Astrocyte (in vitro differentiated cells and primary cell): ENCODE data around the gene C1orf35. TPM values are rescaled to one million over a fixed set of nuclear protein-coding genes. Genes with fewer than 3 reads are reported as not detected.

Source experiments
- DNase-seq: peaks from one replicate; pipeline ENCODE4 v3.0.0-alpha.2; 2010; ENCODE audit warnings: low read depth
- FAIRE-seq: peaks from 2 replicates; lab custom pipeline; 2011; peaks lifted over from hg19 to GRCh38; lab: Jason Lieb, UNC
- H2AFZ ChIP-seq: 2 replicates; pipeline ENCODE4 v1.6.0; 2012; ENCODE audit warnings: low read depth, low read length, inconsistent platforms
- H3K27ac ChIP-seq: 2 replicates; pipeline ENCODE4 v1.5.1; 2011; ENCODE audit warnings: low read depth, low read length, inconsistent platforms
- H3K27me3 ChIP-seq: 2 replicates; pipeline ENCODE4 v1.6.0; 2011; ENCODE audit warnings: low read length, inconsistent platforms; ENCODE audit not compliant: insufficient read depth
- H3K36me3 ChIP-seq: 2 replicates; pipeline ENCODE4 v1.5.1; 2011; ENCODE audit warnings: low read length, inconsistent platforms; ENCODE audit not compliant: insufficient read depth
- H3K4me1 ChIP-seq: 2 replicates; pipeline ENCODE4 v1.5.1; 2011; ENCODE audit warnings: low read length, inconsistent platforms; ENCODE audit not compliant: insufficient read depth
- H3K4me2 ChIP-seq: 2 replicates; pipeline ENCODE4 v1.6.0; 2012; ENCODE audit warnings: low read length, inconsistent platforms
- H3K4me3 ChIP-seq: 2 replicates; pipeline ENCODE4 v1.5.1; 2011; ENCODE audit warnings: low read depth, mild to moderate bottlenecking, low read length, inconsistent platforms; ENCODE audit not compliant: insufficient read depth
- H3K79me2 ChIP-seq: 2 replicates; pipeline ENCODE4 v1.6.0; 2012; ENCODE audit warnings: mild to moderate bottlenecking, low read length, inconsistent platforms; ENCODE audit not compliant: insufficient read depth
- H3K9ac ChIP-seq: 2 replicates; pipeline ENCODE4 v1.6.0; 2012; ENCODE audit warnings: mild to moderate bottlenecking, low read length, inconsistent platforms
- H3K9me3 ChIP-seq: 2 replicates; pipeline ENCODE4 v1.5.1; 2012; ENCODE audit warnings: low read depth, mild to moderate bottlenecking, low read length, inconsistent platforms; ENCODE audit not compliant: insufficient read depth
- H4K20me1 ChIP-seq: 2 replicates; pipeline ENCODE4 v1.6.0; 2012; ENCODE audit warnings: low read length, inconsistent platforms; ENCODE audit not compliant: insufficient read depth
- H3K27ac Mint-ChIP-seq: one replicate; pipeline ENCODE4 v1.8.0; 2021; ENCODE audit warnings: mild to moderate bottlenecking, mixed read lengths; ENCODE audit not compliant: unreplicated experiment
- H3K27me3 Mint-ChIP-seq: one replicate; pipeline ENCODE4 v1.8.0; 2021; ENCODE audit warnings: low read depth, mixed read lengths; ENCODE audit not compliant: unreplicated experiment
- H3K36me3 Mint-ChIP-seq: one replicate; pipeline ENCODE4 v1.8.0; 2021; ENCODE audit warnings: low read depth, mixed read lengths; ENCODE audit not compliant: unreplicated experiment
- H3K4me1 Mint-ChIP-seq: one replicate; pipeline ENCODE4 v1.8.0; 2021; ENCODE audit warnings: low read depth, mixed read lengths; ENCODE audit not compliant: unreplicated experiment
- H3K4me3 Mint-ChIP-seq: one replicate; pipeline ENCODE4 v1.8.0; 2021; ENCODE audit warnings: mild to moderate bottlenecking, moderate library complexity, mixed read lengths; ENCODE audit not compliant: unreplicated experiment
- H3K9me3 Mint-ChIP-seq: one replicate; pipeline ENCODE4 v1.8.0; 2021; ENCODE audit warnings: mild to moderate bottlenecking, mixed read lengths; ENCODE audit not compliant: unreplicated experiment
- CTCF ChIP-seq: IDR thresholded peaks from 2 replicates; pipeline ENCODE4 v1.5.1; 2011; ENCODE audit warnings: low read depth, mild to moderate bottlenecking, inconsistent platforms, low read length, moderate library complexity; ENCODE audit not compliant: insufficient read depth
- EZH2 ChIP-seq: IDR thresholded peaks from 2 replicates; pipeline ENCODE4 v1.6.1; 2012; ENCODE audit warnings: mild to moderate bottlenecking, low read length, inconsistent platforms; ENCODE audit not compliant: insufficient read depth
- total RNA-seq: library from RNA; stranded (reverse); gene quantifications from 2 replicates; pipeline ENCODE4 v1.2.1, GENCODE V29; 2021

Gene C1orf35
- total RNA-seq, 1 donor from 2014 or later: 21.8 TPM

- Histone ChIP-seq H3K9ac (no peak overlapping the region), H3K4me2 (no peak overlapping the region), H3K27ac (no peak overlapping the region), H3K4me1 (no peaks in the 10 kb centered on the region), H4K20me1 (no peaks in the 10 kb centered on the region), H2AFZ (no peak overlapping the region), H3K79me2 (no peaks in the 10 kb centered on the region), H3K4me3 (no peak overlapping the region), H3K27me3 (no peaks in the 10 kb centered on the region), H3K36me3 (no peaks in the 10 kb centered on the region), H3K9me3 (no peaks in the 10 kb centered on the region)
- Mint-ChIP-seq H3K27me3 (peaks cover 6% of the 10 kb centered on the region), H3K27ac (no peak overlapping the region), H3K36me3 (no peaks in the 10 kb centered on the region), H3K4me1 (no peaks in the 10 kb centered on the region), H3K9me3 (peaks cover 6% of the 10 kb centered on the region), H3K4me3 (no peak overlapping the region)
- FAIRE-seq (no peak), DNase-seq (no peak)
- no peak for TF ChIP-seq EZH2
- no peak for TF ChIP-seq CTCF
Observed at GRCh38 chr1:228117335-228117734, 14.2 kb upstream of the C1orf35 start.

GRCh38 chr1:228114827-228115226, 11.7 kb upstream of the C1orf35 start:
- TF ChIP-seq EZH2: no peak
- TF ChIP-seq CTCF: no peak
- no peak overlapping the region for H3K27ac Mint-ChIP-seq
- Histone ChIP-seq H3K4me3 (no peak overlapping the region), H4K20me1 (no peaks in the 10 kb centered on the region), H3K4me1 (peaks cover 4% of the 10 kb centered on the region), H3K79me2 (no peaks in the 10 kb centered on the region), H2AFZ (no peak overlapping the region), H3K9me3 (no peaks in the 10 kb centered on the region), H3K4me2 (no peak overlapping the region), H3K36me3 (no peaks in the 10 kb centered on the region), H3K9ac (no peak overlapping the region), H3K27me3 (no peaks in the 10 kb centered on the region), H3K27ac (no peak overlapping the region)
- no peaks in the 10 kb centered on the region for H3K27me3 Mint-ChIP-seq
- peaks cover 6% of the 10 kb centered on the region for H3K9me3 Mint-ChIP-seq
- FAIRE-seq (no peak), DNase-seq (no peak)
- no peaks in the 10 kb centered on the region for H3K36me3 Mint-ChIP-seq
- no peak overlapping the region for H3K4me3 Mint-ChIP-seq
- H3K4me1 Mint-ChIP-seq: no peaks in the 10 kb centered on the region

- H3K27ac Mint-ChIP-seq: no peak overlapping the region
- FAIRE-seq: no peak
- H3K4me2 ChIP-seq: no peak overlapping the region
Observed at GRCh38 chr1:228112617-228113016, 9.5 kb upstream of the C1orf35 start.

More at GRCh38 chr1:228112617-228113016, 9.5 kb upstream of the C1orf35 start:
- Histone ChIP-seq H3K27me3 (no peaks in the 10 kb centered on the region), H3K9ac (no peak overlapping the region), H3K4me3 (no peak overlapping the region), H2AFZ (no peak overlapping the region), H3K9me3 (no peaks in the 10 kb centered on the region), H4K20me1 (no peaks in the 10 kb centered on the region), H3K27ac (no peak overlapping the region), H3K4me1 (peaks cover 10% of the 10 kb centered on the region), H3K36me3 (no peaks in the 10 kb centered on the region), H3K79me2 (peaks cover 15% of the 10 kb centered on the region)
- H3K4me1 Mint-ChIP-seq: peaks cover 4% of the 10 kb centered on the region
- H3K4me3 Mint-ChIP-seq: no peak overlapping the region
- H3K9me3 Mint-ChIP-seq: peaks cover 2% of the 10 kb centered on the region
- DNase-seq: no peak
- no peaks in the 10 kb centered on the region for H3K27me3 Mint-ChIP-seq
- no peaks in the 10 kb centered on the region for H3K36me3 Mint-ChIP-seq
- TF ChIP-seq CTCF (no peak), EZH2 (no peak)
